ENCODE measurements around the gene ULK2.

DNA sequence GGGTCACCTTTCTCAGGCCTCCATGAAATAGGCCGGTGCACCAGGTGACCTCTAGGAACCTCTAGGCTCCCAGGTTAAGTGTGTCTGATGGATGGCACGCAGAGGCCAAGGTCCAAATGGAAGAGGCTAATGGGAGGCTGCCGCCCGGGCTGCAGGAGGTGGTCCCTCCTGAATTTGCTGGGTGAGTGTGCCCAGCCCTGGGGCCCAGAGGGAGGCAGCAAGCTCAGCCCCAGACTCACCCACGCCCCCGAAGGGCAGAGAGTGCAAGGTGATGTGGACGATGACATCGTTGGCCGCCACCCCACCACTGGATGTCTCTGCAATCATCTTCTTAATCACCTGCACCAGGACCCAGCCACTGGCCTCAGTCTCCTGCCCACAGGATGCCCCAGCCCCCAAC is 129.0 kb downstream of the ULK2 start:
- TF ChIP-seq, protein P1, sequence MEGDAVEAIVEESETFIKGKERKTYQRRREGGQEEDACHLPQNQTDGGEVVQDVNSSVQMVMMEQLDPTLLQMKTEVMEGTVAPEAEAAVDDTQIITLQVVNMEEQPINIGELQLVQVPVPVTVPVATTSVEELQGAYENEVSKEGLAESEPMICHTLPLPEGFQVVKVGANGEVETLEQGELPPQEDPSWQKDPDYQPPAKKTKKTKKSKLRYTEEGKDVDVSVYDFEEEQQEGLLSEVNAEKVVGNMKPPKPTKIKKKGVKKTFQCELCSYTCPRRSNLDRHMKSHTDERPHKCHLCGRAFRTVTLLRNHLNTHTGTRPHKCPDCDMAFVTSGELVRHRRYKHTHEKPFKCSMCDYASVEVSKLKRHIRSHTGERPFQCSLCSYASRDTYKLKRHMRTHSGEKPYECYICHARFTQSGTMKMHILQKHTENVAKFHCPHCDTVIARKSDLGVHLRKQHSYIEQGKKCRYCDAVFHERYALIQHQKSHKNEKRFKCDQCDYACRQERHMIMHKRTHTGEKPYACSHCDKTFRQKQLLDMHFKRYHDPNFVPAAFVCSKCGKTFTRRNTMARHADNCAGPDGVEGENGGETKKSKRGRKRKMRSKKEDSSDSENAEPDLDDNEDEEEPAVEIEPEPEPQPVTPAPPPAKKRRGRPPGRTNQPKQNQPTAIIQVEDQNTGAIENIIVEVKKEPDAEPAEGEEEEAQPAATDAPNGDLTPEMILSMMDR (IDR thresholded peaks at IDR 0.05): no peak
- TF ChIP-seq YY1 (IDR thresholded peaks at IDR 0.05; ENCODE audit: low read depth): no peak
- TF ChIP-seq RFX5 (IDR thresholded peaks at IDR 0.05; ENCODE audit: low read length): no peak
- TF ChIP-seq FOXJ3 (CRISPR knock-in tag; IDR thresholded peaks at IDR 0.05): no peak
- TF ChIP-seq POLR2AphosphoS5 (IDR thresholded peaks at IDR 0.05; ENCODE audit: low read depth, low read length): no peak
- TF ChIP-seq RAD21 (IDR thresholded peaks at IDR 0.05; ENCODE audit: low read length): no peak
- no peak for TF ChIP-seq ELF1 (IDR thresholded peaks at IDR 0.05)
- no peak for TF ChIP-seq RXRA (IDR thresholded peaks at IDR 0.05; ENCODE audit: borderline replicate concordance, low read depth)
- TF ChIP-seq EZH2phosphoT487 (IDR thresholded peaks at IDR 0.05; ENCODE audit: borderline replicate concordance, low read depth): no peak
- TF ChIP-seq JUND (IDR thresholded peaks at IDR 0.05): no peak

Data from SK-N-SH (cell line).